NT2/D1 (cell line): ENCODE measurements around the gene CSE1L.
"Not testable (repeated sequence)": the region's sequence is repeated elsewhere in the genome, so short reads cannot be mapped to it uniquely, and the experiment has no call there.

Experiments used
- DNase-seq: peaks from one replicate; pipeline ENCODE4 v3.0.0-alpha.2; 2011; ENCODE audit warnings: low read depth, low spot score
- H3K27me3 ChIP-seq: 2 replicates; pipeline ENCODE4 v1.6.0; 2011; ENCODE audit warnings: mild to moderate bottlenecking; ENCODE audit not compliant: insufficient read length, insufficient read depth
- H3K36me3 ChIP-seq: 2 replicates; pipeline ENCODE4 v1.6.1; 2011; ENCODE audit warnings: mild to moderate bottlenecking, low read length, mixed read lengths; ENCODE audit not compliant: insufficient read depth, insufficient read length
- H3K4me1 ChIP-seq: 2 replicates; pipeline ENCODE4 v1.5.1; 2011; ENCODE audit not compliant: insufficient read depth, insufficient read length
- H3K4me3 ChIP-seq: 2 replicates; pipeline ENCODE4 v1.5.1; 2011; ENCODE audit warnings: low read depth; ENCODE audit not compliant: insufficient read length
- H3K9ac ChIP-seq: 2 replicates; pipeline ENCODE4 v1.6.0; 2011; ENCODE audit warnings: low read depth; ENCODE audit not compliant: insufficient read length
- H3K9me3 ChIP-seq: 2 replicates; pipeline ENCODE4 v1.5.1; 2011; ENCODE audit warnings: mild to moderate bottlenecking, low read length; ENCODE audit not compliant: insufficient read depth
- SUZ12 ChIP-seq: IDR thresholded peaks from 2 replicates; pipeline ENCODE4 v1.6.1; 2011; ENCODE audit not compliant: insufficient read length, insufficient read depth; ENCODE audit errors: extremely low read depth
- YY1 ChIP-seq: IDR thresholded peaks from 2 replicates; pipeline ENCODE4 v1.6.1; 2011; ENCODE audit not compliant: insufficient read length, insufficient read depth
- ZNF274 ChIP-seq: IDR thresholded peaks from 2 replicates; pipeline ENCODE4 v1.6.1; 2011; ENCODE audit warnings: mild to moderate bottlenecking, low read depth, low read length

Gene CSE1L

DNA sequence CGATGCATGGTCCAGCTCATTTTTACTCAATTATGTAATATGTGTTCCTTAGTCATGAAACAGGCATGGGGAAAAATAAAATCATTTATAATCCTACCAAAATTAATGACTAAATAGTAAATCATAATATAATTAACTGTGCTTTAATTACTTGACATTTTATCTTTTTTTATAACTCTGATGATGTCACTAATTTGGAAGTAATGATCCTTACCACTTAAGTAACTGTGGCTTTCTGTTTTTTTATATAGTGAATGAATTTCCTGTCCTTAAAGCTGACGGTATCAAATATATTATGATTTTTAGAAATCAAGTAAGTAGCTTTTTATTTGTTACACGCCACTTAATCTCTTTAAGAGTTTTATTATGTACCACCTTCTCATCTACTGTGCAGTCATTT is 32.2 kb downstream of the CSE1L start:
- Histone ChIP-seq H3K4me3 (no peak overlapping the region), H3K36me3 (peaks cover 98% of the 10 kb centered on the region), H3K9ac (no peak overlapping the region), H3K9me3 (no peaks in the 10 kb centered on the region), H3K4me1 (no peaks in the 10 kb centered on the region), H3K27me3 (no peaks in the 10 kb centered on the region)
- DNase-seq = no peak
- TF ChIP-seq ZNF274 = no peak
- TF ChIP-seq SUZ12 = no peak
- no peak for TF ChIP-seq YY1

DNA sequence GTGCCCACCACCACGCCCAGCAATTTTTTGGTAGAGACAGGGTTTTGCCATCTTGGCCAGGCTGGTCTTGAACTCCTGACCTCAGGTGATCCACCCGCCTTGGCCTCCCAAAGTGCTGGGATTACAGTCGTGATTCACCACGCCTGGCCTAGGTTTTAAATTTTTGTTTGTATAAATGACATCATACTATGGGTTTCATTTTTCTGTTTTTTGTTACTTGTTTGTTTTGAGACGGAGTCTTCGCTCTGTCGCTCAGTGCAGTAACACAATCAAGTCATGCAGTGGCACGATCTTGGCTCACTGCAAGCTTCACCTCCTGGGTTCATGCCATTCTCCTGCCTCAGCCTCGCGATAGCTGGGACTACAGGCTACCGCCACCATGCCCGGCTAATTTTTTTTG is 36.2 kb downstream of the CSE1L start:
- not testable (repeated sequence) for H3K27me3 ChIP-seq, H3K9me3 ChIP-seq, DNase-seq, H3K4me3 ChIP-seq, H3K9ac ChIP-seq, H3K4me1 ChIP-seq
- peaks cover 95% of the 10 kb centered on the region for H3K36me3 ChIP-seq

DNA sequence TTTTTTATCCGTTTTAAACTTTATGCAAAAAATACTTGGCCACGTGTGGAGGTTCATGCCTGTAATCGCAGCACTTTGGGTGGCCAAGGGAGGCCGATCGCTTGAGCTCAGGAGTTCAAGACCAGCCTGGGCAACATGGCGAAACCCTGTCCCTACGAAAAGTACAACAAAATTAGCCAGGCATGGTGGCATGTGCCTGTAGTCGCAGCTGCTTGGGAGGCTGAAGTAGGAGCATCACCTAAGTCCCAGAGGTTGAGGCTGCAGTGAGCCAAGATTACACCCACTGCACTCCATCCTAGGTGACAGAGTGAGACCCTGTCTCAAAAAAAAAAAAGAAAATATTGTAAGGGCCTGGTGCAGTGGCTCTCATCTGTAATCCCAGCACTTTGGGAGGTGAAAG is 45.0 kb downstream of the CSE1L start:
- no peaks in the 10 kb centered on the region for H3K4me1 ChIP-seq

DNA sequence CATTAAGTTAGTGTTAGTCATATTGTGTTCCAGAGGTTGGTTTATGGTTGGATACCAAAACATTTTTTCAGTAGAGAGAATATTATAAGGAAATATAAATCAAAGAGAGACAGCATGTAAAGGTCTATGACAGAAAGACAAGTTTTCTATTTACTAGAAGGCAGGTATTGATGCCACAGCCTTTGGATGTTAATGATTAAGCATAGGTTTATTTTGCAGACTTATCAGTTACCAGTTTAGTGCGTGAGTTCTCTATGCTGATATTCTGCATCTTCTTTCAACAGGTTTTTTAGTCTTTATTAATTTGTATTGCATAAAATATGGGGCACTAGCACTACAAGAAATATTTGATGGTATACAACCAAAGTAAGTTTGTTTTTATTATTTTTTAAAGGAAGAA is 45.6 kb downstream of the CSE1L start:
- Histone ChIP-seq H3K27me3 (no peaks in the 10 kb centered on the region), H3K9ac (no peak overlapping the region), H3K9me3 (no peaks in the 10 kb centered on the region), H3K4me3 (no peak overlapping the region), H3K36me3 (peaks cover 94% of the 10 kb centered on the region), H3K4me1 (no peaks in the 10 kb centered on the region)
- no peak for DNase-seq
- TF ChIP-seq SUZ12 (no peak), YY1 (no peak), ZNF274 (no peak)

More for the DNA sequence above, 45.0 kb downstream of the CSE1L start:
- Histone ChIP-seq H3K27me3 (no peaks in the 10 kb centered on the region), H3K9ac (no peak overlapping the region), H3K4me3 (no peak overlapping the region), H3K36me3 (peaks cover 93% of the 10 kb centered on the region), H3K9me3 (no peaks in the 10 kb centered on the region)
- TF ChIP-seq SUZ12 (no peak), YY1 (no peak), ZNF274 (no peak)
- no peak for DNase-seq

DNA sequence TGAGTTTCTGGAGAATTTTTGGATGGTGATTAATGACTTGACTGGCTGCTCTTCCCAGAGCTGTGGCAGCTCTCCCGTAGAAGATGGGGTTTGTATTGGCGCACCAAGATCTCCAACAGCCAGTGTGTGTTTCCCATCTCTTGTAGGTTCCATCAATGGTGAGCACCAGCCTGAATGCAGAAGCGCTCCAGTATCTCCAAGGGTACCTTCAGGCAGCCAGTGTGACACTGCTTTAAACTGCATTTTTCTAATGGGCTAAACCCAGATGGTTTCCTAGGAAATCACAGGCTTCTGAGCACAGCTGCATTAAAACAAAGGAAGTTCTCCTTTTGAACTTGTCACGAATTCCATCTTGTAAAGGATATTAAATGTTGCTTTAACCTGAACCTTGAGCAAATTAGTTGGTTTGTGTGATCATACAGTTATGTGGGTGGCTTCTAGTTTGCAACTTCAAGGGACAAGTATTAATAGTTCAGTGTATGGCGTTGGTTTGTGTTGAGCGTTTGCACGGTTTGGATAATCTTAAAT is 50.2 kb downstream of the CSE1L start:
- H3K9me3 ChIP-seq = no peaks in the 10 kb centered on the region
- no peaks in the 10 kb centered on the region for H3K27me3 ChIP-seq
- no peaks in the 10 kb centered on the region for H3K4me1 ChIP-seq
- no peak overlapping the region for H3K4me3 ChIP-seq
- H3K9ac ChIP-seq = no peak overlapping the region
- peaks cover 91% of the 10 kb centered on the region for H3K36me3 ChIP-seq
- TF ChIP-seq ZNF274 (no peak), YY1 (no peak), SUZ12 (no peak)
- no peak for DNase-seq

DNA sequence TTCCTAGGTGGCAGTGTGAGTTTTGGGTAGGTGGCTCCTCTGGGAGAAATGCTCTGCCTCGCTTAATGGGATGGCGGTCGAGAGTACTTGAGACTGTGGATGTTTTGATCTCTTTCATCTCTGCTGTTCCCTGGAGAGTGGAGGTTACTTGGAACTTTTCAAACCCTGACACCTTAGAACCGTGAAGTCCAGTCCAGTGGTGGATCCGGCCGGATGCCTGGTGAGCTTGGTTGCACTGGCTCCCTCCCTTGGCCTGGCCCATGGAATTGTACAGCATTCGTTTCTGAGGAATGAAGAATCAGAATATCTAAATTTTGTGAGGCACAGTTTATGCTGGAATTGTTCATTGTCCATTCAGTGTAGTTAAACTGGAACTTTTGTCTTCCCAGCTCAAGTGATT is 51.0 kb downstream of the CSE1L start:
- Histone ChIP-seq H3K27me3 (no peaks in the 10 kb centered on the region), H3K9me3 (no peaks in the 10 kb centered on the region), H3K36me3 (peaks cover 91% of the 10 kb centered on the region), H3K4me1 (no peaks in the 10 kb centered on the region), H3K9ac (no peak overlapping the region), H3K4me3 (no peak overlapping the region)
- DNase-seq = no peak
- no peak for TF ChIP-seq ZNF274
- TF ChIP-seq YY1 = no peak
- no peak for TF ChIP-seq SUZ12

DNA sequence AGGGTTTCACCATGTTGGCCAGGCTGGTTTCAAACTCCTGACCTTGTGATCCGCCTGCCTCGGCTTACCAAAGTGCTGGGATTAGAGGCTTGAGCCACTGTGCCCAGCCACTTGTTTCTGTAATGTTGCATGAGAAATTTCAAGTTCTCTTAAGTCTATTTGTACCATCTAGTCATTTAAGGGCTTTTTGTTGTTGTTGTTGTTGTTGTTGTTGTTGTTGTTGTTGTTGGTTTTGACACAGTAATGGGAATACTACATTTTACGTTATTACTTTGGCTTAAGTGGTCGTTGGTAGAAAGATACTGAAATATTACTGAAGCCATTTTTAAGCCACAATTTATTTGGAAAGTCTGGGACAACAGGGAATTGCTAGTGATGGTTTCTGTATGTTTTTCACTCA is 52.0 kb downstream of the CSE1L start:
- no peaks in the 10 kb centered on the region for H3K4me1 ChIP-seq
- peaks cover 93% of the 10 kb centered on the region for H3K36me3 ChIP-seq
- no peak overlapping the region for H3K9ac ChIP-seq

DNA sequence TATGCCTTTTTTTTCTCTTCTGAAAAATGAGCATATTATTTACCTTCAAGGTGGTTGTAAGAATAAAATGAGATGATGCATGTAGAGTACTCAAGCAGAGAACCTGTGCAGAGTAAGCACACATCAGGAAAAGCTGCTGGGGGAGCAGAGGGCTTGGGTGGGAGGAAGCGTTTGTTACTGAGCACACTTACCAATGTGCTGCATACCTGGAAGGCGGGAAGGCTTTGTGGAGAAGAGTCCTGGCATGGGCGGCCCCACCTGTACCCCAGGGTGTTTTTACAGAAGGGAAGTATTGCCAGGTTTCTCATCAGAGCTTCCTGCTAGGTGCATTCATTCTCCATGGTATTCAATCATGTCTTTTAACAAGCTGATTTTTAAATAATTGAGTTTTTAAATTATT is 52.9 kb downstream of the CSE1L start:
- H3K4me3 ChIP-seq = no peak overlapping the region
- no peaks in the 10 kb centered on the region for H3K27me3 ChIP-seq
- no peak overlapping the region for H3K9ac ChIP-seq
- no peaks in the 10 kb centered on the region for H3K9me3 ChIP-seq
- H3K36me3 ChIP-seq = peaks cover 92% of the 10 kb centered on the region
- DNase-seq = no peak
- no peaks in the 10 kb centered on the region for H3K4me1 ChIP-seq
- no peak for TF ChIP-seq ZNF274

More for the DNA sequence above, 52.0 kb downstream of the CSE1L start:
- Histone ChIP-seq H3K4me3 (no peak overlapping the region), H3K27me3 (no peaks in the 10 kb centered on the region), H3K9me3 (no peaks in the 10 kb centered on the region)
- TF ChIP-seq SUZ12 (no peak), YY1 (no peak), ZNF274 (no peak)
- no peak for DNase-seq

DNA sequence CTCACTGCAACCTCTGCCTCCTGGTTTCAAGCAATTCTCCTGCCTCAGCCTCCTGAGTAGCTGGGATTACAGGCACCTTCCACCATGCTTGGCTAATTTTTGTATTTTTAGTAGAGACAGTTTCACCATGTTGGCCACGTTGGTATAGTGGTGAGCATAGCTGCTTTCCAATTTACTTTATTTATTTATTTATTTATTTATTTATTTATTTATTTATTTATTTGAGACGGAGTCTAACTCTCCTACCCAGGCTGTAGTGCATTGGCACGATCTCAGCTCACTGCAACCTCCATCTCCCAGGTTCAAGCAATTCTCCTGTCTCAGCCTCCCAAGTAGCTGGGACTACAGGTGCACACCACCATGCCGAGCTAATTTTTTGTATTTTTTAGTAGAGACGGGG is 54.2 kb downstream of the CSE1L start:
- DNase-seq, H3K4me1 ChIP-seq, H3K4me3 ChIP-seq, H3K9me3 ChIP-seq, H3K27me3 ChIP-seq, H3K9ac ChIP-seq: not testable (repeated sequence)
- peaks cover 92% of the 10 kb centered on the region for H3K36me3 ChIP-seq
